Activated naive CD8-positive, alpha-beta T cell treated with anti-CD3 and anti-CD28 coated beads, Interleukin-2, amount 50 U/mL, for 24 hours (primary cell): ENCODE measurements around the gene THUMPD3.

Experiments
- ATAC-seq: fragments of 150-1000 bp; cut with Tn5 transposase; one replicate; pipeline ENCODE4 v1.10.0; 2021
- DNase-seq: peaks from one replicate; pipeline ENCODE4 v3.0.0; 2021
- H3K27ac Mint-ChIP-seq: one replicate; pipeline ENCODE4 v1.8.0; 2021; ENCODE audit warnings: mild to moderate bottlenecking, mixed read lengths
- H3K27me3 Mint-ChIP-seq: one replicate; pipeline ENCODE4 v1.8.0; 2021; ENCODE audit warnings: mixed read lengths
- H3K36me3 Mint-ChIP-seq: one replicate; pipeline ENCODE4 v1.8.0; 2021; ENCODE audit warnings: low read depth, mixed read lengths
- H3K4me1 Mint-ChIP-seq: one replicate; pipeline ENCODE4 v1.8.0; 2021; ENCODE audit warnings: mixed read lengths
- H3K4me3 Mint-ChIP-seq: one replicate; pipeline ENCODE4 v1.8.0; 2021; ENCODE audit warnings: mild to moderate bottlenecking, moderate library complexity, mixed read lengths
- H3K9me3 Mint-ChIP-seq: one replicate; pipeline ENCODE4 v1.8.0; 2021; ENCODE audit warnings: mixed read lengths

The THUMPD3 gene

GRCh38 chr3:9345041-9345440 is 17.8 kb upstream of the THUMPD3 start:
- no peak for ATAC-seq

DNA sequence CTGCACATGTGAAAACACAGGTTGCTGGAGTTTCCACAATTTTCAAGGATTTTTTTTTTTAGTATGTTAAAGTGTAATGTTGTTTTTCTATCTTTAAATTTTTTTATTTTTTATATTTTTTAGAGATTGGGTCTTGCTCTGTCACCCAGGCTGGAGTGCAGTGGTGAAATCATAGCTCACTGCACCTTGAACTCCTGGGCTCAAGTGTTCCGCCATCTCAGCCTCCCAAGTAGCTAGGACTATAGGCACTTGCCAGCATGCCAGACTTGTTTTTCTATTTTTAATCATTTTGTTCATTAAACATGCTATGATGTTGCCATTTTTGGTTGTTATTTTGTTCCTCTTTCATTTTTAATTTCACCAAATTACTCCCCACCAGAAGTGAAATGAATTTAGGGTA is 16.7 kb upstream of the THUMPD3 start:
- H3K27ac Mint-ChIP-seq: no peak overlapping the region
- no peaks in the 10 kb centered on the region for H3K4me1 Mint-ChIP-seq
- ATAC-seq: no peak
- H3K9me3 Mint-ChIP-seq: no peaks in the 10 kb centered on the region
- no peaks in the 10 kb centered on the region for H3K36me3 Mint-ChIP-seq
- DNase-seq: no peak
- H3K4me3 Mint-ChIP-seq: no peak overlapping the region
- H3K27me3 Mint-ChIP-seq: no peaks in the 10 kb centered on the region

More at GRCh38 chr3:9345041-9345440, 17.8 kb upstream of the THUMPD3 start:
- Mint-ChIP-seq H3K27ac (no peak overlapping the region), H3K4me3 (no peak overlapping the region), H3K27me3 (no peaks in the 10 kb centered on the region), H3K9me3 (no peaks in the 10 kb centered on the region), H3K36me3 (no peaks in the 10 kb centered on the region), H3K4me1 (no peaks in the 10 kb centered on the region)
- no peak for DNase-seq

GRCh38 chr3:9347081-9347480 is 15.8 kb upstream of the THUMPD3 start:
- ATAC-seq (no peak), DNase-seq (no peak)
- Mint-ChIP-seq H3K4me1 (no peaks in the 10 kb centered on the region), H3K27me3 (no peaks in the 10 kb centered on the region), H3K36me3 (no peaks in the 10 kb centered on the region), H3K9me3 (no peaks in the 10 kb centered on the region), H3K27ac (no peak overlapping the region), H3K4me3 (no peak overlapping the region)

DNA sequence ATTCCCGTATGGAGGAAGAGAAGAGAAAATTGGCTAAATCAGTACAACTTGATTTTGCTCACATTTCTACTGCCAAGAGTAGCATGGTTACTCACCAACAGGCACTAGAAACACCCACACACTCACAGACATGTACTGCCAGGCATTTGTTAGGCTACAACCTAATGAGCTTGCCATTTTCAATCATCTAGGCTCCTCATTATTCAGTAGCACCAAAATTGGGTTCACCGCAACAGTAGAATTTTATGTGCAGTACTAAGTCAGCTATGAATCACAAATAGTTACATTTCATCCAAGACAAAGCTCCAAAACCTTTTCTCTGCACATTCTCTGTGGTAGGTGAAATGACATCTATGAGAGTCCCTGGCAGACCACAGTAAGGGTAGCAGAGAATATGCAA is 15.0 kb upstream of the THUMPD3 start:
- no peaks in the 10 kb centered on the region for H3K9me3 Mint-ChIP-seq
- no peak overlapping the region for H3K27ac Mint-ChIP-seq
- DNase-seq: no peak
- ATAC-seq: peak; percentile 49
- no peaks in the 10 kb centered on the region for H3K4me1 Mint-ChIP-seq
- H3K4me3 Mint-ChIP-seq: no peak overlapping the region
- H3K27me3 Mint-ChIP-seq: no peaks in the 10 kb centered on the region
- H3K36me3 Mint-ChIP-seq: no peaks in the 10 kb centered on the region

DNA sequence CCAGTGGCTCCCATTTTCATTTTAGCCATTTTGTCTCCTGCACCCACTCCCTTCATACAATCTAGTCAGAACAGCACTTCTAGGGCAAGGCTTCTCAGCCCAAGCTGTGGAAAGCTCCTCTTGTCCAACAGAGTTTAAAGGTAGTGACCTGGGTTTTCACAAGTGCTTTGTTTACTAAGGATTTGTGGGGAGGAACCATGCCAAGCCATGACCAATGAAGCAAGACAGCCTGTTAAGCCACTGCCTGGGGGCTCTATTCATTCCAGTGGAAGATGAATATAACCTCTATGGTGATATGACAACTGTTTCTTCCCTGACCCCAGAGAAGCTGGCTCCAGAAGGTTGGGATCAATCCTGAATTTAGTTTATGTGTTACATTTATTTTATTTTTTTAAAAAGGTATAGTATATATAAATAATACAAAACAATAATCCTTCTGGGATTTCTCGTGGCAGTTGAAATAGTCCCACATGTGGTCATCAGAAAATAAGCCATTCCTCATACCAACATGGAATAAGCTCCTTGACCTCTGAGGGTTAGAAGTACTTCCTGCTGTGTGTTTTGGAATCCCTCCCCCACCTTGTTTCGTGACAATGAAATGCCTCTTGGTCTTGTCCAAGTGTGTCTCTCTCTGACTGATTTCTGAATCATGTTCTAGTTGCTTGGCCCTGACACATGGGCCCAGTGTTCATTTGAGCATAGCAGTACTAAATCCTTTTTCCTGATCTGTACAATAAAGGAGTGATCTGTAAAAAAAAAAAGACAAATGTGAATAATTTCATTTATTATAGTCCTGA is 13.3 kb upstream of the THUMPD3 start:
- Mint-ChIP-seq H3K9me3 (no peaks in the 10 kb centered on the region), H3K27me3 (no peaks in the 10 kb centered on the region), H3K36me3 (no peaks in the 10 kb centered on the region), H3K27ac (no peak overlapping the region), H3K4me1 (peaks cover 7% of the 10 kb centered on the region), H3K4me3 (no peak overlapping the region)
- ATAC-seq (no peak), DNase-seq (no peak)

DNA sequence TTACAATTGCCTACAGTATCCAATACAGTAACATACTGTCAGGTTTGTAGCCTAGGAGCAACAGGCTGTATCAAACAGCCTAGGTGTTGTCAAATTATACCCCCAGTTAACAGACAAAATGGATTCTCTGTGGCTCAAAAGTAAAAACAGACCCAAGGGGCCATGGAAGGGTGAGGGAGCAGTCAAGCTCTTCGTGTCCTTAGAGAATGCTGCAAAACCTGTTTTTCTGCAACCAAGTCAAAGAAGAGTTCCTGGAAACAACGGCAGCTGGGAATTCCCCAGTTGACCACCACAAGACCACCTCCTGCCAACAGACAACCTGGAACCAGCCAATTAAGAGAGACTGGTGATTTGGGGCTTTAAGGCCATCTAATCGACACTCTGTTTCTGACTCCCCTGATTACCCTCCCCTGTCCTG is 11.1 kb upstream of the THUMPD3 start:
- no peak for ATAC-seq
- Mint-ChIP-seq H3K27me3 (no peaks in the 10 kb centered on the region), H3K4me1 (peaks cover 16% of the 10 kb centered on the region), H3K27ac (no peak overlapping the region), H3K36me3 (no peaks in the 10 kb centered on the region), H3K4me3 (no peak overlapping the region), H3K9me3 (no peaks in the 10 kb centered on the region)
- DNase-seq: no peak

DNA sequence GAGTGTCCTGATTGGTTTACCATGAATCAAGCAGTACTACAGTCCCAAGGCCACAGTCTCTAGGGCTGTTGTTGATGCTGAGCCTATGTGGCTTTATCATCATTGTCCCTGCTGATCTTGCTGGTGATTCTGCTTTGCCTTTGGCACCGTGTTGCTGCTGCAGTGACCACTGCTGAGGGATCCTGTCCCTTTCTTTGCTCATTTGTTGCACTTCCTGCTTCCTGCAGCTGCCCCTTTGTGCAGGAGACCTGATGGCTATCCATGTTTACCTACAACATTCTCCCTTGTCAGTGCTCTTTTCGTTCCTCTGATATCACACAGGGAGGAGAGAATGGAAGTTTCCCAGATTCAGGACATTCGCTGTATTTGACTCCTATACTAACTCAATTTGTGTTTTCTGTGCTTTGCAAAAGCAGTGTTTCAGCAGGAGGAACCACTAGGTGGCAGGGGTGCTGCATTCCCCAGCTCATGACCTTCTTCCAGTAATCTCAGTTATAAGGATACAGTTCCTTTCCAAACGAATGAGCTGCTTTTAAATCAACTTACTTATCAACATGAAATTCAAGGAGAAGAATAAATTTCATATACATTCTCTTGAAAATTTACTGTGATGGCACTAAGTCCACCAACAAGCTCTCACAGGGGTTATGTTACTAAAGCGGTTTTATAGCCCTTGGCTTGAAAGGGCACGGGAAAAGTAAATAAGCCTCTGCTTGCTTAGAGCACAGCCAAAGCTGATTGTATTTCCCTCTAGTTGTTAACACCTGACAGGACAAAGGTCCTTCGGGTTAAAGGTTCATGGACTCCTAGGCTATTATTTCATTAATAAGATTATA is 9.7 kb upstream of the THUMPD3 start:
- peaks cover 16% of the 10 kb centered on the region for H3K4me1 Mint-ChIP-seq

GRCh38 chr3:9361691-9362388 is 1.0 kb upstream of the THUMPD3 start:
- Mint-ChIP-seq H3K36me3 (peaks cover 23% of the 10 kb centered on the region), H3K9me3 (no peaks in the 10 kb centered on the region), H3K27me3 (no peaks in the 10 kb centered on the region), H3K4me1 (peaks cover 31% of the 10 kb centered on the region), H3K27ac (peak overlapping the region; percentile 94), H3K4me3 (peak overlapping the region; percentile 88)
- DNase-seq (no peak), ATAC-seq (no peak)

More for the DNA sequence above, 9.7 kb upstream of the THUMPD3 start:
- Mint-ChIP-seq H3K27ac (no peak overlapping the region), H3K36me3 (no peaks in the 10 kb centered on the region), H3K4me3 (no peak overlapping the region), H3K27me3 (no peaks in the 10 kb centered on the region), H3K9me3 (no peaks in the 10 kb centered on the region)
- ATAC-seq (peak; percentile 58), DNase-seq (peak; percentile 50)

- H3K27me3 Mint-ChIP-seq: no peaks in the 10 kb centered on the region
- ATAC-seq (no peak), DNase-seq (no peak)
- no peak overlapping the region for H3K27ac Mint-ChIP-seq
- H3K36me3 Mint-ChIP-seq: peaks cover 63% of the 10 kb centered on the region
- peaks cover 27% of the 10 kb centered on the region for H3K4me1 Mint-ChIP-seq
- H3K4me3 Mint-ChIP-seq: no peak overlapping the region
- no peaks in the 10 kb centered on the region for H3K9me3 Mint-ChIP-seq
Measured at GRCh38 chr3:9369508-9369907, 6.7 kb downstream of the THUMPD3 start.

DNA sequence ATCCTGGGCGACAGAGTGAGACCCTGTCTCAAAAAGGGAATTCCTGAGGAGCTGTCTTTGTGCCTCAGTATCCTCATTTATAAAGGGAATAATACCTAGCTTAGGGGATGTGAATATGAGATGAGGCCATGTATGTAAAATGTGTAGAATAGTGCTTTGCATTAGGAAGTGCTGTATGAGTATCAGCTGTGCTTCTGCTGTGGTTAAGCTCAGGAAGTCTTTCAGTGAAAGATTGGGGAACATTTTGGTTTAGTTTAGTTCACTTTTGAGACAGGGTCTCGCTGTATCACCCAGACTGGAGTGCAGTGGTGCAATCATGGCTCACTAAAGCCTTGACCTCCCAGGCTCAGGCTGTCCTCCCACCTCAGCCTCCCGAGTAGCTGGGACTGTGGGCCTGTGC is 10.6 kb downstream of the THUMPD3 start:
- Mint-ChIP-seq H3K27me3 (no peaks in the 10 kb centered on the region), H3K9me3 (no peaks in the 10 kb centered on the region), H3K27ac (peak overlapping the region; percentile 15), H3K36me3 (peaks cover 70% of the 10 kb centered on the region), H3K4me1 (peaks cover 19% of the 10 kb centered on the region), H3K4me3 (no peak overlapping the region)
- DNase-seq (no peak), ATAC-seq (no peak)

DNA sequence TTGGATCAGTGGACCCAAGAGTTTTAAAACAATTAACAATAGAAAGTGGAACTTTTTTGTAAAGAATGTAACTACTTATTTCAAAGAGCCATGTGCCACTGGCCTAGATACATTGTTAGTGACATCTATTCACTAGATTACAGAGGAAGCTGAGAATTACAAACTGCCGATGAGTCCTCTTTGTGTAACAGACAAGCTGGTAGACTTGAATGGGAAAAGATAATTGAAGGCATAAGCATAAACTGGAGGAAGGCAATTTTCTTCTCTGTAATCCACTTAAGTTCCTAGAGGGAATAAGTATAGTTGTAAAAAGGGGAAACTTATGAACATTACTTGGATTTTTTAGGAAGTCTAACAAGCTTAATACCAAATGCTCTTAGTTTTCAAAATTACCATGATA is 15.1 kb downstream of the THUMPD3 start:
- no peak overlapping the region for H3K27ac Mint-ChIP-seq
- peaks cover 9% of the 10 kb centered on the region for H3K4me1 Mint-ChIP-seq
- peaks cover 62% of the 10 kb centered on the region for H3K36me3 Mint-ChIP-seq
- H3K4me3 Mint-ChIP-seq: no peak overlapping the region
- H3K9me3 Mint-ChIP-seq: no peaks in the 10 kb centered on the region
- H3K27me3 Mint-ChIP-seq: no peaks in the 10 kb centered on the region
- ATAC-seq: no peak
- DNase-seq: no peak

DNA sequence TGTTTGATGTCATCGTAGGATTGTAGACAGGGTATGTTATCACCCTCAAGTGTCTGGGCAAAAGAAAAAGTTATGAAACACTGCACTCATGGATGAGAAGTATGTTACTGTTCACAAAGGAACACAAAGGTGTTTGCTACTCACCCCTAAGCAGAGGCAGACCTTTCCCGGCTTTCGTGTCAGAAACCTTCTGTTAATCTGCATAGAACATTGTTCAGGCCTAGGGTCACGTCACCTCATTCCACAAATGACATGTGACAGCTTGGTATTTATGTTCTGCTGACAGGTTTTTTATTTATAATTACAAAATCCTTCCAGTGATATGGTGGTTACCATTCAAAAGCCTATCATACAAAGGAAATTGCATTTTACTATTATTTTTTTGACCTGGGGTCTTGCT is 16.5 kb downstream of the THUMPD3 start:
- H3K27me3 Mint-ChIP-seq: no peaks in the 10 kb centered on the region
- no peaks in the 10 kb centered on the region for H3K9me3 Mint-ChIP-seq
- no peak overlapping the region for H3K27ac Mint-ChIP-seq
- no peak overlapping the region for H3K4me3 Mint-ChIP-seq
- H3K36me3 Mint-ChIP-seq: peaks cover 55% of the 10 kb centered on the region
- ATAC-seq (no peak), DNase-seq (no peak)
- H3K4me1 Mint-ChIP-seq: peaks cover 2% of the 10 kb centered on the region

GRCh38 chr3:9380014-9380413 is 17.2 kb downstream of the THUMPD3 start:
- no peak for ATAC-seq
- Mint-ChIP-seq H3K4me3 (no peak overlapping the region), H3K4me1 (peaks cover 2% of the 10 kb centered on the region), H3K9me3 (no peaks in the 10 kb centered on the region), H3K27me3 (no peaks in the 10 kb centered on the region), H3K27ac (no peak overlapping the region), H3K36me3 (peaks cover 56% of the 10 kb centered on the region)
- no peak for DNase-seq

GRCh38 chr3:9384141-9384828 is 21.4 kb downstream of the THUMPD3 start:
- DNase-seq: no peak
- Mint-ChIP-seq H3K9me3 (no peaks in the 10 kb centered on the region), H3K4me1 (peaks cover 14% of the 10 kb centered on the region), H3K4me3 (no peak overlapping the region), H3K36me3 (peaks cover 65% of the 10 kb centered on the region), H3K27ac (peak overlapping the region; percentile 73), H3K27me3 (no peaks in the 10 kb centered on the region)
- no peak for ATAC-seq
